C4-2B (cell line): ENCODE measurements around the gene PALMD.

Source experiments
- H3K27ac ChIP-seq: fragments of 450-650 bp; 2 replicates; pipeline ENCODE4 v1.5.1; 2017
- ZFX ChIP-seq: fragments of 450-650 bp; IDR thresholded peaks from 2 replicates; pipeline ENCODE4 v1.6.1; 2017
- TF ChIP-seq, protein P1 (sequence below): fragments of 450-650 bp; conservative IDR thresholded peaks from 2 replicates; pipeline ENCODE4 v1.5.1; 2017; ENCODE audit warnings: mild to moderate bottlenecking

PALMD gene

DNA sequence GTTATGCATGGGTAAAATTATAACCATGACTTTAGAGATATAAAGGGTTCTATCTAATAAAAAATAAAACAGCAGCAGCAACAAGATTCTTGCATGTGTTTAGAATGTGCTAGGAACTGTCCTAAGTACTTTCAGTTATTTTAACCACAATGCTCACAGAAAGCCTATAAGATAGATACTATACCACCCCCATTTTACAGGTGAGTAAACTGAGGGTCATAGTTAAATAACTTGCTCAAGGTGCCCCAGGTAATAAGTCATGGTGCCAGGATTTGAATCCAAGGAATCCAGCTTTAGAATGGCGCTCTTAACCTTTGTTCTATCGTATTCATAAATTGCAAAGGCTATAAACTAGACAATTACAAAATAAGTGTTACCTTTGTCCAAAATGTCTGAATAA lies 67.1 kb downstream of the PALMD start:
- no peak overlapping the region for H3K27ac ChIP-seq
- TF ChIP-seq, protein P1, sequence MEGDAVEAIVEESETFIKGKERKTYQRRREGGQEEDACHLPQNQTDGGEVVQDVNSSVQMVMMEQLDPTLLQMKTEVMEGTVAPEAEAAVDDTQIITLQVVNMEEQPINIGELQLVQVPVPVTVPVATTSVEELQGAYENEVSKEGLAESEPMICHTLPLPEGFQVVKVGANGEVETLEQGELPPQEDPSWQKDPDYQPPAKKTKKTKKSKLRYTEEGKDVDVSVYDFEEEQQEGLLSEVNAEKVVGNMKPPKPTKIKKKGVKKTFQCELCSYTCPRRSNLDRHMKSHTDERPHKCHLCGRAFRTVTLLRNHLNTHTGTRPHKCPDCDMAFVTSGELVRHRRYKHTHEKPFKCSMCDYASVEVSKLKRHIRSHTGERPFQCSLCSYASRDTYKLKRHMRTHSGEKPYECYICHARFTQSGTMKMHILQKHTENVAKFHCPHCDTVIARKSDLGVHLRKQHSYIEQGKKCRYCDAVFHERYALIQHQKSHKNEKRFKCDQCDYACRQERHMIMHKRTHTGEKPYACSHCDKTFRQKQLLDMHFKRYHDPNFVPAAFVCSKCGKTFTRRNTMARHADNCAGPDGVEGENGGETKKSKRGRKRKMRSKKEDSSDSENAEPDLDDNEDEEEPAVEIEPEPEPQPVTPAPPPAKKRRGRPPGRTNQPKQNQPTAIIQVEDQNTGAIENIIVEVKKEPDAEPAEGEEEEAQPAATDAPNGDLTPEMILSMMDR = no peak
- TF ChIP-seq ZFX = no peak

DNA sequence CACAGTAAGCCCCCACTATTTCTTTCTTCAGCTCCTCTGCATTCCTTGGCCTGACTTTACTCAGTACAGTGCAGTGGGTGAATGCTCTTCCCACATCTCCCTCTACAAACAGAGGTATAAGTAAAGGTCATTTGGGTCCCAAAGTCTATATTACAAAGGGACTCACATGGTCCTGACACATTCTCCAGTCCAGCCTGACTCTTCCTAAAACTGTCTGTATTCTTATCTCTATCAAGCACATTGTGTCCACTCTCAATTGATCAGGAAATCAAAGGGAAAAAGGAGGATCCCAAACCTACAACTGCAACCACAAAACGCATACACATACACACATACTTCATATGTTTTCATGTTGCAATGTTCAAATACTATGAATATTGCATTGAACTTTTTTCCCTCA lies 71.1 kb downstream of the PALMD start:
- H3K27ac ChIP-seq = no peak overlapping the region
- TF ChIP-seq, protein P1 = no peak
- no peak for TF ChIP-seq ZFX

GRCh38 chr1:99723251-99723650 lies 77.3 kb downstream of the PALMD start:
- H3K27ac ChIP-seq = no peak overlapping the region
- TF ChIP-seq, protein P1 = no peak
- TF ChIP-seq ZFX = no peak

DNA sequence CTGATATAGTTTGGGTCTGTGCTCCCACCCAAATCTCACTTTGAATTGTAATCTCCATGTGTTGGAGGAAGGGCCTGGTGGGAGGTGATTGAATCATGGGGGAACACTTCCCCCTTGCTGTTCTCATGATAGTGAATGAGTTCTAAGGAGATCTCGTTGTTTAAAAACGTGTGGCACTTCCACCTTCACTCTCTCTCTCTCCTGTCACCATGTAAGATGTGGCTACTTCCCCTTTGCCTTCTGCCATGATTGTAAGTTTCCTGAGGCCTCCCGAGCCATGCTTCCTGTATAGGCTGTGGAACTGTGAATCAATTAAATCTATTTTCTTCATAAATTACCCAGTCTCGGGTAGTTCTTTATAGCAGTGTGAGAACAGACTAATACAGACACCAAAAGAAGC lies 80.1 kb downstream of the PALMD start:
- TF ChIP-seq, protein P1 = no peak
- no peak for TF ChIP-seq ZFX
- H3K27ac ChIP-seq = no peak overlapping the region

GRCh38 chr1:99726407-99726806 lies 80.5 kb downstream of the PALMD start:
- TF ChIP-seq ZFX = no peak
- TF ChIP-seq, protein P1 = no peak
- no peak overlapping the region for H3K27ac ChIP-seq

DNA sequence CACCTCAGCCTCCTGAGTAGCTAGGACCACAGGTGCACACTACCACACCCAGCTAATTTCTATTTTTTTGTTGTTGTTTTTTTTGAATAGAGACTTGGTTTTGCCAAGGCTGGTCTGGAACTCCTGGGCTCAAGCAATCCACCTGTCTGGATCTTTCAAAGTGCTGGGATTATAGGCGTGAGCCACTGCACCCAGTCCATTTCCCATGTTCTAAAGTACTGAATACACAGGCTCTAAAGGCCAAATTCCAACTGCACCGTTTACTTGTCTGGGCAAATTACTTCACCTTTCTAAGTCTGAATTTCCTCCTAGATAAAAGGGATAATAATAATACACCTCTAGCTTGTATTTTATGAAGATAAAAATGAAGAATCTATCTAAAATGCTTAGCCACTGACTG lies 80.9 kb downstream of the PALMD start:
- H3K27ac ChIP-seq = no peak overlapping the region
- TF ChIP-seq, protein P1 = no peak
- TF ChIP-seq ZFX = no peak

DNA sequence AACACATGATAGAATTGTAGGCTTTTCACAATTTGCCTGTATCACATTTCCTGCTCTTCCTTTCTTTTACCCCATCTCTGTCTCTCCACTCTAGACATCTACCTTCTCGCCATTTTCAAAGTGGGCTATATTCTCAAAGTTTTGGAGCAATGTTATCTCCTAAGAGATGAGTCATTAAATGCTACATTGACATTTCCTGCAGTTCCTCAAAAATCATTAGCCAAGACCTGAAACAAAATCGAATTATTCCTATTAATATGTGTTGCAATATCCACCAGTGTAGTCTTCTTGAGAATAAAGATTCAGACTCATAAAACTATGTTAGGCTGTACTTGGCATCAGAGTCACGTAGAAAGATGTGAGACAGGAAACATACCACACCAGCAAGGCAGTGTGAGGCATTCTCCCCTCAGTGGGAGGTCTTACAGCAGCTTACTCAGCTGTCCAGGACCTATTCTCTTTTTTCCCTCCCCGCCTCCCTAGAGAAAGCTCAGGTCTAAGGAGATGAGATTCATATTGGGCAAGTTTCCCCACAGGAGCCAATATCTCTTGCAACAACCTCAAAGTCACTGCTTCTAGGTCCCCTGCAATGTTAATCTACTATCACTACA lies 81.8 kb downstream of the PALMD start:
- no peak for TF ChIP-seq ZFX
- TF ChIP-seq, protein P1 = no peak
- H3K27ac ChIP-seq = no peak overlapping the region
